Measurements from ENCODE around the gene CD47. TPM values are rescaled to one million over a fixed set of nuclear protein-coding genes. Genes with fewer than 3 reads are reported as not detected.

CD47 gene
- total and polyA plus RNA-seq, 12 donors = 24.2 to 108 (median 70.0) TPM

DNA sequence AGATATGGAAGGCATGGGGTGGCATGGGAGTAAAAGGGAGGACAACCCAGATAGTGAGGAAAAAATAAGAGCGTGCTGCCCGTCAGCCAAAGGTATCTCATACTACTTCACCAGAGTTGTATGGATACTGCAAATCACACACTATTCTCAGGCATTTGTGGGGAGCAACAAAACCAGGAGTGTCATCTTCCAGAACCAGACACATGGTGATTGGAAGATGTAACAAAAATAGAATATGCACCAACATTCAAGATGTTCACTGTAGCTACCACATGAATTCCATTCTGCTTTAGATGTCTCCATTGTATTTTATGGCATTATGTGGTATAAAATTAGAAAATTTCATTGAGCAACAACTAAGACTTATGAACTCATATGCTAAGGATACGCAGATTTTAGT, 34.9 kb downstream of the CD47 start:
- Histone ChIP-seq H3K4me1 (replicated peaks in 1 of 2) (no peaks in the 10 kb centered on the region), H3K27ac (no peak overlapping the region), H3K36me3 (replicated peaks in 1 of 2) (peaks cover 0 to 12% of the 10 kb centered on the region in 2 donors), H3K4me3 (no peak overlapping the region), H3K27me3 (no peaks in the 10 kb centered on the region), H3K9me3 (replicated peaks in 1 of 3) (no peaks in the 10 kb centered on the region)
- intact Hi-C loops (cut with DNase I) = no loop called here
- 99 to 100% (median 99%) methylated on average over 3 of the region's 3 CpGs for whole genome bisulfite sequencing, 4 donors
- DNase-seq = no peak
- TF ChIP-seq POLR2A (IDR thresholded peaks at IDR 0.05) (no peak), CTCF (IDR thresholded peaks at IDR 0.05) (no peak)

- 91 to 95% (median 91%) methylated on average over 2 of the region's 2 CpGs for WGBS, 4 donors
- no peak overlapping the region for H3K4me3 ChIP-seq
- H3K9me3 ChIP-seq (replicated peaks in 1 of 3) = no peaks in the 10 kb centered on the region
- DNase-seq = no peak
- no peak for TF ChIP-seq POLR2A (IDR thresholded peaks at IDR 0.05)
- no peak for TF ChIP-seq CTCF (IDR thresholded peaks at IDR 0.05)
- H3K27me3 ChIP-seq = no peaks in the 10 kb centered on the region
- no peaks in the 10 kb centered on the region for H3K4me1 ChIP-seq (replicated peaks in 1 of 2)
- intact Hi-C loops (cut with DNase I) = no loop called here
- peaks cover 0 to 7% of the 10 kb centered on the region in 2 donors for H3K36me3 ChIP-seq (replicated peaks in 1 of 2)
- no peak overlapping the region for H3K27ac ChIP-seq
Observed at GRCh38 chr3:108054935-108055334, 35.9 kb downstream of the CD47 start.

DNA sequence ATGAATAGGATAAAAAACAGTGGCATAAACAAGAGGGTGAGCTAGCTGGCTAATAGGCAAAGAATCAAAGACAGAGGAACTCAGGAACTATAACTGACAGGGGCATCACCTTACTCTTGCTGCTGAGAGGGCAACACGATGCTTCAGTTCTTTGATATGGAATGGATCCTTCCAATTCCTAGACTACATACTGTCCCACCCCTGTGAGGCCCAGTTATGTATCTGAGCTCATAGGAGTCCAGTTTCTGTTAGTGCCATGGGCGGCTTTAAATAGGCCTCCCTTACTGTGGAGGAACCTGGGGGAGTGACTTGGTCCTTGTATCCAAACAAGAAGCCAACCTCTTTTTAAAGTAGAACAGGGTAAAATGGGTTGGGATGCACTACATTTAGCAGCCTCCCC, 37.3 kb downstream of the CD47 start:
- WGBS, 4 donors = 91 to 97% (median 94%) methylated on average over 2 of the region's 2 CpGs
- Histone ChIP-seq H3K4me3 (no peak overlapping the region), H3K27me3 (no peaks in the 10 kb centered on the region), H3K27ac (no peak overlapping the region), H3K4me1 (replicated peaks in 1 of 2) (no peaks in the 10 kb centered on the region), H3K36me3 (replicated peaks in 1 of 2) (peaks cover 0 to 4% of the 10 kb centered on the region in 2 donors), H3K9me3 (replicated peaks in 1 of 3) (no peaks in the 10 kb centered on the region)
- TF ChIP-seq CTCF (IDR thresholded peaks at IDR 0.05) = no peak
- no peak for TF ChIP-seq POLR2A (IDR thresholded peaks at IDR 0.05)
- no peak for DNase-seq
- intact Hi-C loops (cut with DNase I) = no loop called here

- no peak overlapping the region for H3K4me3 ChIP-seq
- H3K9me3 ChIP-seq (replicated peaks in 1 of 3) = no peaks in the 10 kb centered on the region
- TF ChIP-seq POLR2A (IDR thresholded peaks at IDR 0.05) (no peak), CTCF (IDR thresholded peaks at IDR 0.05) (no peak)
- WGBS, 4 donors = 80 to 93% (median 87%) methylated on average over 3 of the region's 3 CpGs
- DNase-seq = no peak
- no peaks in the 10 kb centered on the region for H3K4me1 ChIP-seq (replicated peaks in 1 of 2)
- no peak overlapping the region for H3K27ac ChIP-seq
- H3K27me3 ChIP-seq = no peaks in the 10 kb centered on the region
- peaks cover 0 to 1% of the 10 kb centered on the region in 2 donors for H3K36me3 ChIP-seq (replicated peaks in 1 of 2)
- intact Hi-C loops (cut with DNase I) = no loop called here
Observed at GRCh38 chr3:108053067-108053466, 37.8 kb downstream of the CD47 start.
